ENCODE results near the gene LRP1B. TPM values are rescaled to one million over a fixed set of nuclear protein-coding genes. Genes with fewer than 3 reads are reported as not detected.

LRP1B gene
- total RNA-seq, 4 donors from 2014 or later: 3.3 to 11.1 (median 4.6) TPM

GRCh38 chr2:141362311-141362710, 768.5 kb downstream of the LRP1B start:
- H3K4me3 ChIP-seq: no peak overlapping the region
- no peaks in the 10 kb centered on the region for H3K36me3 ChIP-seq
- intact Hi-C loops (cut with DNase I; ENCODE audit: low total_unique reads) (no loop called here), in situ Hi-C loops (cut with MboI; ENCODE audit: low sequenced_read_pairs in 4 of 4) (no loop called here)
- H3K4me1 ChIP-seq: no peaks in the 10 kb centered on the region
- ATAC-seq (no peak), DNase-seq (no peak)
- H3K27ac ChIP-seq: no peak overlapping the region
- H3K27me3 ChIP-seq: no peaks in the 10 kb centered on the region
- no peak for TF ChIP-seq CTCF (IDR thresholded peaks at IDR 0.05 in 4 of 5, conservative IDR thresholded peaks at IDR 0.05 in 1 of 5)
- TF ChIP-seq POLR2A (IDR thresholded peaks at IDR 0.05): no peak
- no peaks in the 10 kb centered on the region for H3K9me3 ChIP-seq

- DNase-seq (no peak), ATAC-seq (no peak)
- H3K36me3 ChIP-seq: no peaks in the 10 kb centered on the region
- no peak overlapping the region for H3K4me3 ChIP-seq
- in situ Hi-C loops (cut with MboI; ENCODE audit: low sequenced_read_pairs in 4 of 4) (no loop called here), intact Hi-C loops (cut with DNase I; ENCODE audit: low total_unique reads) (no loop called here)
- H3K4me1 ChIP-seq: no peaks in the 10 kb centered on the region
- H3K27me3 ChIP-seq: no peaks in the 10 kb centered on the region
- no peak for TF ChIP-seq CTCF (IDR thresholded peaks at IDR 0.05 in 4 of 5, conservative IDR thresholded peaks at IDR 0.05 in 1 of 5)
- TF ChIP-seq POLR2A (IDR thresholded peaks at IDR 0.05): no peak
- no peaks in the 10 kb centered on the region for H3K9me3 ChIP-seq
- H3K27ac ChIP-seq: no peak overlapping the region
Observed at GRCh38 chr2:141348481-141348880, 782.3 kb downstream of the LRP1B start.

- DNase-seq (no peak), ATAC-seq (no peak)
- H3K4me3 ChIP-seq: no peak overlapping the region
- TF ChIP-seq CTCF (IDR thresholded peaks at IDR 0.05 in 4 of 5, conservative IDR thresholded peaks at IDR 0.05 in 1 of 5) (no peak), POLR2A (IDR thresholded peaks at IDR 0.05) (no peak)
- intact Hi-C loops (cut with DNase I; ENCODE audit: low total_unique reads): no loop called here
- no peak overlapping the region for H3K27ac ChIP-seq
- no peaks in the 10 kb centered on the region for H3K27me3 ChIP-seq
- H3K9me3 ChIP-seq: no peaks in the 10 kb centered on the region
- H3K4me1 ChIP-seq: no peaks in the 10 kb centered on the region
- H3K36me3 ChIP-seq: no peaks in the 10 kb centered on the region
- in situ Hi-C loops (cut with MboI; ENCODE audit: low sequenced_read_pairs in 4 of 4): no loop called here
Observed at GRCh38 chr2:141341444-141341843, 789.4 kb downstream of the LRP1B start.

- no peak for TF ChIP-seq CTCF (IDR thresholded peaks at IDR 0.05 in 4 of 5, conservative IDR thresholded peaks at IDR 0.05 in 1 of 5)
- TF ChIP-seq POLR2A (IDR thresholded peaks at IDR 0.05): no peak
- Histone ChIP-seq H3K27me3 (no peaks in the 10 kb centered on the region), H3K36me3 (no peaks in the 10 kb centered on the region), H3K4me3 (no peak overlapping the region), H3K9me3 (no peaks in the 10 kb centered on the region), H3K4me1 (no peaks in the 10 kb centered on the region), H3K27ac (no peak overlapping the region)
- DNase-seq (no peak), ATAC-seq (peak; percentile 62 to 71)
- intact Hi-C loops (cut with DNase I; ENCODE audit: low total_unique reads) (no loop called here), in situ Hi-C loops (cut with MboI; ENCODE audit: low sequenced_read_pairs in 4 of 4) (no loop called here)
Observed at GRCh38 chr2:141331127-141331526, 799.7 kb downstream of the LRP1B start.

GRCh38 chr2:141329964-141330363, 800.9 kb downstream of the LRP1B start:
- no peak for TF ChIP-seq POLR2A (IDR thresholded peaks at IDR 0.05)
- TF ChIP-seq CTCF (IDR thresholded peaks at IDR 0.05 in 4 of 5, conservative IDR thresholded peaks at IDR 0.05 in 1 of 5): no peak
- Histone ChIP-seq H3K4me3 (no peak overlapping the region), H3K36me3 (no peaks in the 10 kb centered on the region), H3K27ac (no peak overlapping the region), H3K9me3 (no peaks in the 10 kb centered on the region), H3K4me1 (no peaks in the 10 kb centered on the region), H3K27me3 (no peaks in the 10 kb centered on the region)
- ATAC-seq (no peak), DNase-seq (no peak)
- in situ Hi-C loops (cut with MboI; ENCODE audit: low sequenced_read_pairs in 4 of 4) (no loop called here), intact Hi-C loops (cut with DNase I; ENCODE audit: low total_unique reads) (no loop called here)
